Nephron progenitor cell (in vitro differentiated cells): ENCODE measurements around the gene DGUOK.

ENCODE experiments used
- DNase-seq: peaks from one replicate; pipeline ENCODE4 v3.0.0; 2021
- H3K27ac Mint-ChIP-seq: 2 replicates; pipeline ENCODE4 v1.8.0; 2021; ENCODE audit warnings: mild to moderate bottlenecking, moderate library complexity, mixed read lengths
- H3K27me3 Mint-ChIP-seq: 2 replicates; pipeline ENCODE4 v1.8.0; 2021; ENCODE audit warnings: mild to moderate bottlenecking, low read depth, mixed read lengths; ENCODE audit not compliant: poor library complexity
- H3K36me3 Mint-ChIP-seq: 2 replicates; pipeline ENCODE4 v1.8.0; 2021; ENCODE audit warnings: low read depth, mixed read lengths
- H3K4me1 Mint-ChIP-seq: 2 replicates; pipeline ENCODE4 v1.8.0; 2021; ENCODE audit warnings: mixed read lengths
- H3K4me3 Mint-ChIP-seq: 2 replicates; pipeline ENCODE4 v1.8.0; 2021; ENCODE audit warnings: mild to moderate bottlenecking, moderate library complexity, mixed read lengths
- H3K9me3 Mint-ChIP-seq: 2 replicates; pipeline ENCODE4 v1.8.0; 2021; ENCODE audit warnings: mild to moderate bottlenecking, moderate library complexity, mixed read lengths
- CTCF ChIP-seq: fragments of 200-600 bp; sonication (generic); IDR thresholded peaks from 2 replicates; pipeline ENCODE4 v1.5.0; 2021; ENCODE audit warnings: antibody characterized with exemption

Gene DGUOK

DNA sequence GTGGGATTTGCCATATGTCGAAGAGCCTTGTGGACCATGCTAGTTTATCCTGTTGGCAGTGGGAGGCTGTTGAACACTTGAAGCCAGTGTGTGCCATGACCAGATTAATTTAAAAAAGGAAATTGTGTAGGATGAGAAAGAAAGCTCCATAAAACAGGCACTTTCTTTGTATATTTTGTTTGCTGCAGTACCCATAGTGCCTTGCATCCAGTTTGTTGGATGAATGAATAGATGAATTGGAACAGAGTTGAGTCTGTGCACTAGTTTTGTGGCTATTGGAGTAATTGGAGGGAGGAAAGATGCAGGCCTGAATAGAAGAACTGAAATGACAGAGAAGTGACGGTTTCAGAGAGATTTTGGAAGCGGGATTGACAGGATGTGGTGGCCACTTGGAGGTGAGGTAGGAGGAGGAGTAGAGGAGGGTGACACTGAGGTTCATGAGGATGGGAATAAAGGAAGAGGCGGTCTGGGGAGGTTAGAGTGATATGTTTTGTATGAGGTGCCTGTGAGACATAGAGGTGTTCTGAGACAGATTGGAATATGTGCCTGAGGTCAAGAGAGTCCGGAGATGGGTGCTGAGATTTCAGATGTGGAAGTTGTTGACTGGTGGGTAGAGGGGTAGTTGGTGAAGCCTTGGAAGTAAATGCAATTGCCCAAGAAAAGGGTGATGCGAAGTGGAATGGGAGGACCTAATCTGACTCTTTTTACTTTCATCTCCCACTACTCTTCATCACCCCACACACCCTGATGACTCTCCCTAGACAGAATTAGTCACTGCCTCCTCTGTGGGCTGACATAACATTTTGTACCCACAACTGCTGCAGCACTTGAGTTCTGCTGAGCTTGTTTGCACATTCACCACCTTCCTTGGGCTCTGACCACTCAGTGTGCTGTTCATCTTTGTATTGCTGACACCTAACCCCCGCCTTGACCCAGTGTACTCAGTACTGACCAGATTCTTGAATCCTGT, 5.1 kb downstream of the DGUOK start:
- H3K9me3 Mint-ChIP-seq = no peaks in the 10 kb centered on the region
- H3K27me3 Mint-ChIP-seq = no peaks in the 10 kb centered on the region
- peaks cover 26% of the 10 kb centered on the region for H3K36me3 Mint-ChIP-seq
- H3K4me1 Mint-ChIP-seq = peaks cover 41% of the 10 kb centered on the region
- TF ChIP-seq CTCF = no peak
- no peak for DNase-seq
- H3K4me3 Mint-ChIP-seq = no peak overlapping the region
- H3K27ac Mint-ChIP-seq = peak overlapping the region; percentile 45

- Mint-ChIP-seq H3K27me3 (no peaks in the 10 kb centered on the region), H3K9me3 (no peaks in the 10 kb centered on the region), H3K27ac (peak overlapping the region; percentile 90), H3K4me1 (peaks cover 31% of the 10 kb centered on the region), H3K4me3 (no peak overlapping the region), H3K36me3 (peaks cover 26% of the 10 kb centered on the region)
- TF ChIP-seq CTCF = no peak
- DNase-seq = no peak
Observed at GRCh38 chr2:73933194-73933593, 6.5 kb downstream of the DGUOK start.

- no peaks in the 10 kb centered on the region for H3K27me3 Mint-ChIP-seq
- TF ChIP-seq CTCF = no peak
- H3K9me3 Mint-ChIP-seq = no peaks in the 10 kb centered on the region
- H3K4me1 Mint-ChIP-seq = peaks cover 11% of the 10 kb centered on the region
- no peak overlapping the region for H3K4me3 Mint-ChIP-seq
- peaks cover 25% of the 10 kb centered on the region for H3K36me3 Mint-ChIP-seq
- no peak for DNase-seq
- H3K27ac Mint-ChIP-seq = no peak overlapping the region
Observed at GRCh38 chr2:73935641-73936040, 9.0 kb downstream of the DGUOK start.

DNA sequence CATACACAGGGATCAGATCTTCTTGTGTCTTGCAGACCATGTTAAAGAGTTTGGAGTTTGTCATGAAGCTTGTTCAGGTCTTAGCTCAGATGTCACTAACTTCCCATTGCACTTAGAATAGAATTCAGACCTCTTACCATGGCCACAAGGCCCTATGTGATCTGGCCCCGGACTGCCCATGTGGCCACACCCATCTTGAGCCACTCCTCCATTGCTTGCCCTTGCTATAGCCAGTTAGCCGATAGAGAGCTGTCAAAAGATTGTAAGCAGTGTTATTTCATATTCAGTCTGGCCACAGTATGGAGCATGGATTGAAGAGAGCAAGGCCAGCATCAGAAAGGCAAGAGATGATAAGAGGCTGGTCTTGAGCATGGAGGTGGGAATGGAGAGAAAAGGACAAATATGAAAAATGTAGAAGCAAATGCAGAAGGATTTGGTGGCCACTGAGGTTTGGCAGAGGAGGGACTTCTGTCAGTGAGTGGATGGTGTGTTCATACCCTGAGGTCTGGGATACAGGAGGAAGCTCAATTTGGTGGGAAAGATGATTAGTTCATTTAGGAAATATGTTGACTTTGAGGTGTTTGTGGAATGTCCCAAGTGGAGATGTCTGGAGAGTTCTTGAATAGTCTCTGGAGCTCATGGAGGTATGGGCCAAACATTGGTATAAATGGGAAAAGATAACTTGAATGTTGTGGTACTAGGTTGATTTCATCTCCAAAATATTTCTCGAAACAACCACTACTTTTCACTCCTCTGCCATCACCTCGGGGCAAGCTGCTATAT, 10.6 kb downstream of the DGUOK start:
- no peak for DNase-seq
- Mint-ChIP-seq H3K4me1 (peaks cover 4% of the 10 kb centered on the region), H3K9me3 (no peaks in the 10 kb centered on the region), H3K27me3 (no peaks in the 10 kb centered on the region), H3K4me3 (no peak overlapping the region), H3K27ac (no peak overlapping the region), H3K36me3 (peaks cover 27% of the 10 kb centered on the region)
- TF ChIP-seq CTCF = no peak

DNA sequence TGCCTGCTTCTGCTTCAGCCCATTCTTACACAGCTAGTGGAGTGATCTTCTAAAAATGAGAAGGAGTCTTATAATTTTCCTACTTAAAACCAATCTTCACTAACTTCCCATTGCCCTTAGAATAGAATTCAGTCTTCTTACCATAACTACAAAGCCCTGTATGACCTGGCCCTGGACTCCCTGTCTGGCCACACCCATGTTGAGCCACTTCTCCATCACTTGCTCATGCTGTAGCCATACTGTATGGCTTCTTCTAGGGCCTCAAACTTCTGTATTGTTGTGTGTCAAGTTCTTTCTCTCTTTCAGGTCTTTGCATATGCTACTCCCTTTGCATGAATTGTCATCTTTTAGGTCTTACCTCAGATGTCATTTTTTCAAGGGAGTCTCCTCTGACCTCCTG, 11.2 kb downstream of the DGUOK start:
- Mint-ChIP-seq H3K36me3 (peaks cover 31% of the 10 kb centered on the region), H3K27me3 (no peaks in the 10 kb centered on the region), H3K9me3 (no peaks in the 10 kb centered on the region), H3K27ac (peak overlapping the region; percentile 9), H3K4me3 (no peak overlapping the region), H3K4me1 (peaks cover 4% of the 10 kb centered on the region)
- TF ChIP-seq CTCF = no peak
- DNase-seq = no peak
